Astrocyte (in vitro differentiated cells and primary cell): Measurements from ENCODE around the gene TOMM70.
"Not testable (repeated sequence)": the region's sequence is repeated elsewhere in the genome, so short reads cannot be mapped to it uniquely, and the experiment has no call there.

Experiments used
- EZH2 ChIP-seq: IDR thresholded peaks from 2 replicates; pipeline ENCODE4 v1.6.1; 2012; ENCODE audit warnings: mild to moderate bottlenecking, low read length, inconsistent platforms; ENCODE audit not compliant: insufficient read depth
- TF ChIP-seq, protein P1 (sequence below): IDR thresholded peaks from 2 replicates; pipeline ENCODE4 v1.5.1; 2011; ENCODE audit warnings: low read depth, mild to moderate bottlenecking, inconsistent platforms, low read length, moderate library complexity; ENCODE audit not compliant: insufficient read depth

DNA sequence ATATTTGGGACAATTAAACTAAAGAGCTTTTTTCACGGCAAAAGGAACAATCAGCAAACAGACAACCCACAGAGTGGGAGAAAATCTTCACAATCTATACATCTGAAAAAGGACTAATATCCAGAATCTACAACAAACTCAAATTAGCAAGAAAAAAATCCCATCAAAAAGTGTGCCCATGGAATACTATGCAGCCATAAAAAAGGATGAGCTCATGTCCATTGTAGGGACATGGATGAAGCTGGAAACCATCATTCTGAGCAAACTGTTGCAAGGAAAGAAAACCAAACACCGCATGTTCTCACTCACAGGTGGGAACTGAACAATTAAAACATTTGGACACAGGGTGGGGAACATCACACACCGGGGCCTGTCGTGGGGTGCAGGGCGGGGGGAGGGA is 73.5 kb downstream of the TOMM70 start:
- TF ChIP-seq, protein P1, sequence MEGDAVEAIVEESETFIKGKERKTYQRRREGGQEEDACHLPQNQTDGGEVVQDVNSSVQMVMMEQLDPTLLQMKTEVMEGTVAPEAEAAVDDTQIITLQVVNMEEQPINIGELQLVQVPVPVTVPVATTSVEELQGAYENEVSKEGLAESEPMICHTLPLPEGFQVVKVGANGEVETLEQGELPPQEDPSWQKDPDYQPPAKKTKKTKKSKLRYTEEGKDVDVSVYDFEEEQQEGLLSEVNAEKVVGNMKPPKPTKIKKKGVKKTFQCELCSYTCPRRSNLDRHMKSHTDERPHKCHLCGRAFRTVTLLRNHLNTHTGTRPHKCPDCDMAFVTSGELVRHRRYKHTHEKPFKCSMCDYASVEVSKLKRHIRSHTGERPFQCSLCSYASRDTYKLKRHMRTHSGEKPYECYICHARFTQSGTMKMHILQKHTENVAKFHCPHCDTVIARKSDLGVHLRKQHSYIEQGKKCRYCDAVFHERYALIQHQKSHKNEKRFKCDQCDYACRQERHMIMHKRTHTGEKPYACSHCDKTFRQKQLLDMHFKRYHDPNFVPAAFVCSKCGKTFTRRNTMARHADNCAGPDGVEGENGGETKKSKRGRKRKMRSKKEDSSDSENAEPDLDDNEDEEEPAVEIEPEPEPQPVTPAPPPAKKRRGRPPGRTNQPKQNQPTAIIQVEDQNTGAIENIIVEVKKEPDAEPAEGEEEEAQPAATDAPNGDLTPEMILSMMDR = not testable (repeated sequence)
- not testable (repeated sequence) for TF ChIP-seq EZH2
